Stimulated activated CD4-positive, alpha-beta T cell treated with anti-CD3 and anti-CD28 coated beads, Interleukin-1b, Interleukin-23, amount 100 ng/mL, for 1 hour (primary cell): Measurements from ENCODE around the gene KIF5A.
"Not testable (repeated sequence)": the region's sequence is repeated elsewhere in the genome, so short reads cannot be mapped to it uniquely, and the experiment has no call there.

Experiments used
- DNase-seq, 2 donors: peaks; one replicate each; pipeline ENCODE4 v3.0.0-alpha.2; 2020; ENCODE audit warnings: low read depth in 2 of 2

Gene KIF5A

GRCh38 chr12:57549909-57550640 lies at the start of gene KIF5A:
Gene KIF5A, plus strand, starts transcription at chr12:57550044. Its CDS starts 228 bp downstream, at chr12:57550272.
- DNase-seq, result peak in 1 of 2 donors; percentile 32

GRCh38 chr12:57500213-57500612 lies 49.6 kb upstream of the KIF5A start:
- no peak for DNase-seq

- not testable (repeated sequence) for DNase-seq
Measured at GRCh38 chr12:57502311-57502969, 47.4 kb upstream of the KIF5A start.

GRCh38 chr12:57506541-57506940 lies 43.3 kb upstream of the KIF5A start:
- DNase-seq, result not testable (repeated sequence)

GRCh38 chr12:57507796-57508195 lies 42.0 kb upstream of the KIF5A start:
- DNase-seq, result not testable (repeated sequence)

- no peak for DNase-seq
Measured at GRCh38 chr12:57511161-57511560, 38.7 kb upstream of the KIF5A start.

- no peak for DNase-seq
Measured at GRCh38 chr12:57511588-57512325, 38.1 kb upstream of the KIF5A start.

- no peak for DNase-seq
Measured at GRCh38 chr12:57512665-57513064, 37.2 kb upstream of the KIF5A start.

- no peak for DNase-seq
Measured at GRCh38 chr12:57513266-57513665, 36.6 kb upstream of the KIF5A start.

- not testable (repeated sequence) for DNase-seq
Measured at GRCh38 chr12:57513677-57514076, 36.2 kb upstream of the KIF5A start.

- not testable (repeated sequence) for DNase-seq
Measured at GRCh38 chr12:57514246-57514645, 35.6 kb upstream of the KIF5A start.

- no peak for DNase-seq
Measured at GRCh38 chr12:57514720-57515407, 35.0 kb upstream of the KIF5A start.

GRCh38 chr12:57515408-57515933 lies 34.4 kb upstream of the KIF5A start:
- no peak for DNase-seq

GRCh38 chr12:57515934-57516541 lies 33.8 kb upstream of the KIF5A start:
- DNase-seq, result no peak

GRCh38 chr12:57516617-57517153 lies 33.2 kb upstream of the KIF5A start:
- DNase-seq, result no peak

- DNase-seq, result no peak
Measured at GRCh38 chr12:57517187-57517586, 32.7 kb upstream of the KIF5A start.

GRCh38 chr12:57517718-57518117 lies 32.1 kb upstream of the KIF5A start:
- DNase-seq, result not testable (repeated sequence)

- no peak for DNase-seq
Measured at GRCh38 chr12:57518176-57518919, 31.5 kb upstream of the KIF5A start.

- no peak for DNase-seq
Measured at GRCh38 chr12:57518920-57519795, 30.7 kb upstream of the KIF5A start.

- DNase-seq, result no peak
Measured at GRCh38 chr12:57519796-57520052, 30.1 kb upstream of the KIF5A start.
